Testis (tissue), 2 donors: ENCODE measurements around the gene SHCBP1L.

Source experiments
- POLR2A ChIP-seq: fragments of 450-650 bp; IDR thresholded peaks from one replicate; pipeline ENCODE4 v1.6.1; 2017; ENCODE audit warnings: antibody characterized with exemption, mild to moderate bottlenecking, moderate library complexity
- TF ChIP-seq, protein P1 (sequence below), 3 experiments: fragments of 450-650 bp in 2 of 3; fragments of 200-600 bp in 1 of 3; sonication (generic) in 1 of 3; IDR thresholded peaks; one replicate each; pipeline ENCODE4 v1.5.1; 2016 to 2019; ENCODE audit warnings: antibody characterized with exemption in 3 of 3, mild to moderate bottlenecking in 2 of 3, moderate library complexity in 1 of 3

- TF ChIP-seq, protein P1, sequence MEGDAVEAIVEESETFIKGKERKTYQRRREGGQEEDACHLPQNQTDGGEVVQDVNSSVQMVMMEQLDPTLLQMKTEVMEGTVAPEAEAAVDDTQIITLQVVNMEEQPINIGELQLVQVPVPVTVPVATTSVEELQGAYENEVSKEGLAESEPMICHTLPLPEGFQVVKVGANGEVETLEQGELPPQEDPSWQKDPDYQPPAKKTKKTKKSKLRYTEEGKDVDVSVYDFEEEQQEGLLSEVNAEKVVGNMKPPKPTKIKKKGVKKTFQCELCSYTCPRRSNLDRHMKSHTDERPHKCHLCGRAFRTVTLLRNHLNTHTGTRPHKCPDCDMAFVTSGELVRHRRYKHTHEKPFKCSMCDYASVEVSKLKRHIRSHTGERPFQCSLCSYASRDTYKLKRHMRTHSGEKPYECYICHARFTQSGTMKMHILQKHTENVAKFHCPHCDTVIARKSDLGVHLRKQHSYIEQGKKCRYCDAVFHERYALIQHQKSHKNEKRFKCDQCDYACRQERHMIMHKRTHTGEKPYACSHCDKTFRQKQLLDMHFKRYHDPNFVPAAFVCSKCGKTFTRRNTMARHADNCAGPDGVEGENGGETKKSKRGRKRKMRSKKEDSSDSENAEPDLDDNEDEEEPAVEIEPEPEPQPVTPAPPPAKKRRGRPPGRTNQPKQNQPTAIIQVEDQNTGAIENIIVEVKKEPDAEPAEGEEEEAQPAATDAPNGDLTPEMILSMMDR (IDR thresholded peaks at IDR 0.05), result no peak
- no peak for TF ChIP-seq POLR2A
Observed at GRCh38 chr1:182867861-182868260, 85.1 kb downstream of the SHCBP1L start.
